Coronary artery (tissue), 2 donors: ENCODE results near the gene PRKCZ.
"Not testable (repeated sequence)": the region's sequence is repeated elsewhere in the genome, so short reads cannot be mapped to it uniquely, and the experiment has no call there.

Experiments
- DNase-seq: peaks from one replicate; pipeline ENCODE4 v3.0.0-alpha.2; 2017; ENCODE audit warnings: low spot score
- H3K27ac ChIP-seq, 2 donors: fragments of 200-600 bp; sonication (generic); one replicate each; pipeline ENCODE4 v1.5.1; 2016 to 2019
- H3K4me3 ChIP-seq: fragments of 200-600 bp; sonication (generic); 2 replicates; pipeline ENCODE4 v1.5.1; 2016; ENCODE audit warnings: mild to moderate bottlenecking, moderate library complexity
- TF ChIP-seq, protein P1 (sequence below): fragments of 200-600 bp; sonication (generic); IDR thresholded peaks from one replicate; pipeline ENCODE4 v1.5.1; 2019; ENCODE audit warnings: antibody characterized with exemption

The PRKCZ gene

GRCh38 chr1:2144501-2145090 lies 94.4 kb downstream of the PRKCZ start:
- Histone ChIP-seq H3K4me3 (no peak overlapping the region), H3K27ac (no peak overlapping the region)
- DNase-seq = no peak
- TF ChIP-seq, protein P1, sequence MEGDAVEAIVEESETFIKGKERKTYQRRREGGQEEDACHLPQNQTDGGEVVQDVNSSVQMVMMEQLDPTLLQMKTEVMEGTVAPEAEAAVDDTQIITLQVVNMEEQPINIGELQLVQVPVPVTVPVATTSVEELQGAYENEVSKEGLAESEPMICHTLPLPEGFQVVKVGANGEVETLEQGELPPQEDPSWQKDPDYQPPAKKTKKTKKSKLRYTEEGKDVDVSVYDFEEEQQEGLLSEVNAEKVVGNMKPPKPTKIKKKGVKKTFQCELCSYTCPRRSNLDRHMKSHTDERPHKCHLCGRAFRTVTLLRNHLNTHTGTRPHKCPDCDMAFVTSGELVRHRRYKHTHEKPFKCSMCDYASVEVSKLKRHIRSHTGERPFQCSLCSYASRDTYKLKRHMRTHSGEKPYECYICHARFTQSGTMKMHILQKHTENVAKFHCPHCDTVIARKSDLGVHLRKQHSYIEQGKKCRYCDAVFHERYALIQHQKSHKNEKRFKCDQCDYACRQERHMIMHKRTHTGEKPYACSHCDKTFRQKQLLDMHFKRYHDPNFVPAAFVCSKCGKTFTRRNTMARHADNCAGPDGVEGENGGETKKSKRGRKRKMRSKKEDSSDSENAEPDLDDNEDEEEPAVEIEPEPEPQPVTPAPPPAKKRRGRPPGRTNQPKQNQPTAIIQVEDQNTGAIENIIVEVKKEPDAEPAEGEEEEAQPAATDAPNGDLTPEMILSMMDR = no peak

- TF ChIP-seq, protein P1 = no peak
- Histone ChIP-seq H3K27ac (no peak overlapping the region), H3K4me3 (no peak overlapping the region)
- no peak for DNase-seq
These were observed 96.0 kb downstream of the PRKCZ start for GRCh38 chr1:2145946-2146835.

GRCh38 chr1:2146836-2147517 lies 96.8 kb downstream of the PRKCZ start:
- H3K4me3 ChIP-seq = no peak overlapping the region
- no peak for DNase-seq
- TF ChIP-seq, protein P1 = no peak
- no peak overlapping the region for H3K27ac ChIP-seq

- not testable (repeated sequence) for H3K27ac ChIP-seq, H3K4me3 ChIP-seq, DNase-seq
These were observed 97.7 kb downstream of the PRKCZ start for GRCh38 chr1:2147869-2148268.

GRCh38 chr1:2148691-2149090 lies 98.5 kb downstream of the PRKCZ start:
- DNase-seq = no peak
- Histone ChIP-seq H3K4me3 (no peak overlapping the region), H3K27ac (no peak overlapping the region)
- TF ChIP-seq, protein P1 = no peak

DNA sequence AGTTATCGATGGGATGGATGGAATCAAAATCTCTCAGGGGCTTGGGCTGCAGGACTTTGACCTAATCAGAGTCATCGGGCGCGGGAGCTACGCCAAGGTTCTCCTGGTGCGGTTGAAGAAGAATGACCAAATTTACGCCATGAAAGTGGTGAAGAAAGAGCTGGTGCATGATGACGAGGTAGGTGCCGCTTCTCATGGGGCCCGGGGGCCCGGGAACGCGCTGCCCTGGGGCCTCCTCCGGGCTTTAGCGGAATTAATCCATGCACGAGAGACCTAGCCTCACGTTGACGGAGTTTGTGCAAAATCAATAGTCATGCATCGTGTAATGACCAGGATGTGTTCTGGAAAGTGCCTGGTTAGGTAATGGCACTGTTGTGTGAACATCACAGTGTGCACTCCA lies 100.6 kb downstream of the PRKCZ start:
- no peak for DNase-seq
- H3K27ac ChIP-seq = no peak overlapping the region
- no peak overlapping the region for H3K4me3 ChIP-seq
- TF ChIP-seq, protein P1 = no peak

DNA sequence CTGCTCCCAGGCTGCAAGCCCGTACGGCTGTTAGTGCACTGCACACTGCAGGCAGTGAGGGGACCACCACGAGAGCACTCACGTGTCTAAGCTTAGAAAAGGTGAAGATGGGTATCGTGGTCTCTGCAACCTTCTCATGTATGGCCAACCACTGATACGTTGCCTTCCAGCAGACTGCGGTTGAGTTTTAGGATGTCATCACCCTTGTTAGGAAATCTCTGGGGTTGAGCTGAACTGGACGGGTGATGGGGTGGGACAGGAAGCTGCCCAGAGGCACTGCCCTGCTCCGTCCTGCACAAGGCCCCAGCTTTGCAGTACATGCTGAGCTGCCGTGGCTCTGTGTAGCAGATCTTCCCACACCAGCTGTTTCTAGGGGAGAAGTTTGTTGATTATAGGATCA lies 101.0 kb downstream of the PRKCZ start:
- no peak for DNase-seq
- Histone ChIP-seq H3K4me3 (no peak overlapping the region), H3K27ac (no peak overlapping the region)
- TF ChIP-seq, protein P1 = no peak
